Type B pancreatic cell (in vitro differentiated cells): ENCODE measurements around the gene PPP3CA. TPM values are rescaled to one million over a fixed set of nuclear protein-coding genes. Genes with fewer than 3 reads are reported as not detected.

Experiments used
- DNase-seq: peaks from one replicate; pipeline ENCODE4 v3.0.0; 2021; ENCODE audit warnings: mixed read lengths; ENCODE audit not compliant: unreplicated experiment; ENCODE audit errors: extremely low spot score
- H3K27ac Mint-ChIP-seq: 2 replicates; pipeline ENCODE4 v1.8.0; 2021; ENCODE audit warnings: mild to moderate bottlenecking, mixed read lengths
- H3K27me3 Mint-ChIP-seq: 2 replicates; pipeline ENCODE4 v1.8.0; 2021; ENCODE audit warnings: mixed read lengths
- H3K36me3 Mint-ChIP-seq: 2 replicates; pipeline ENCODE4 v1.8.0; 2021; ENCODE audit warnings: mixed read lengths
- H3K4me1 Mint-ChIP-seq: one replicate; pipeline ENCODE4 v1.8.0; 2021; ENCODE audit warnings: mixed read lengths; ENCODE audit not compliant: unreplicated experiment
- H3K4me3 Mint-ChIP-seq: 2 replicates; pipeline ENCODE4 v1.8.0; 2021; ENCODE audit warnings: mild to moderate bottlenecking, mixed read lengths
- H3K9me3 Mint-ChIP-seq: 2 replicates; pipeline ENCODE4 v1.8.0; 2021; ENCODE audit warnings: mixed read lengths
- total RNA-seq: library from RNA; stranded (reverse); gene quantifications from 2 replicates; pipeline ENCODE4 v1.2.1, GENCODE V29; 2021; ENCODE audit warnings: low replicate concordance
- TF ChIP-seq, protein P1 (sequence below): fragments of 200-600 bp; sonication (generic); conservative IDR thresholded peaks from 2 replicates; pipeline ENCODE4 v1.5.0; 2021; ENCODE audit warnings: antibody characterized with exemption, mild to moderate bottlenecking

Gene PPP3CA
- total RNA-seq, 1 donor from 2014 or later, result 35.4 TPM

DNA sequence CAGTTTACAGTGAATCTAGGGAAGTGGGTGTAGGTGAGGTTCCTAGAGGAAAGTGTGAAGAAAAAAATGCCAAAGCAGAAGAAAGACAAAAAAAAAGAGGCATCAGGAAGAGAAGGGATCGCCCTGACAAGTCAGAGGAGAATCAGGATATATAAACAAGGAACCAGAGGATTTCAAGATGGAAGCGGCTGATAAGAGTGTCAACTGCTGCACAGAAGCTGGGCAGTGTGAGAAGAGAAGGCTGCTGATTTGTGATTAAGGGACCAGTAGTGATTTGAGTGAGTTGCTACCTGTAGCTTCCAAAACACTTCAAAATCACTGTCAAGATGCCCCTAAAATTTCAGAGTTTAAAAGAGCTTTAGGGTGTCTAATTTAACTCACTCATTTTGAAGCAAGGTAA, 258.2 kb downstream of the PPP3CA start:
- H3K4me1 Mint-ChIP-seq, result no peaks in the 10 kb centered on the region
- H3K36me3 Mint-ChIP-seq, result peaks cover 13% of the 10 kb centered on the region
- H3K27ac Mint-ChIP-seq, result no peak overlapping the region
- H3K27me3 Mint-ChIP-seq, result no peaks in the 10 kb centered on the region
- no peak for DNase-seq
- no peaks in the 10 kb centered on the region for H3K9me3 Mint-ChIP-seq
- TF ChIP-seq, protein P1, sequence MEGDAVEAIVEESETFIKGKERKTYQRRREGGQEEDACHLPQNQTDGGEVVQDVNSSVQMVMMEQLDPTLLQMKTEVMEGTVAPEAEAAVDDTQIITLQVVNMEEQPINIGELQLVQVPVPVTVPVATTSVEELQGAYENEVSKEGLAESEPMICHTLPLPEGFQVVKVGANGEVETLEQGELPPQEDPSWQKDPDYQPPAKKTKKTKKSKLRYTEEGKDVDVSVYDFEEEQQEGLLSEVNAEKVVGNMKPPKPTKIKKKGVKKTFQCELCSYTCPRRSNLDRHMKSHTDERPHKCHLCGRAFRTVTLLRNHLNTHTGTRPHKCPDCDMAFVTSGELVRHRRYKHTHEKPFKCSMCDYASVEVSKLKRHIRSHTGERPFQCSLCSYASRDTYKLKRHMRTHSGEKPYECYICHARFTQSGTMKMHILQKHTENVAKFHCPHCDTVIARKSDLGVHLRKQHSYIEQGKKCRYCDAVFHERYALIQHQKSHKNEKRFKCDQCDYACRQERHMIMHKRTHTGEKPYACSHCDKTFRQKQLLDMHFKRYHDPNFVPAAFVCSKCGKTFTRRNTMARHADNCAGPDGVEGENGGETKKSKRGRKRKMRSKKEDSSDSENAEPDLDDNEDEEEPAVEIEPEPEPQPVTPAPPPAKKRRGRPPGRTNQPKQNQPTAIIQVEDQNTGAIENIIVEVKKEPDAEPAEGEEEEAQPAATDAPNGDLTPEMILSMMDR, result no peak
- H3K4me3 Mint-ChIP-seq, result no peak overlapping the region

- TF ChIP-seq, protein P1, result peak; percentile 24
- no peaks in the 10 kb centered on the region for H3K9me3 Mint-ChIP-seq
- H3K27ac Mint-ChIP-seq, result no peak overlapping the region
- H3K27me3 Mint-ChIP-seq, result no peaks in the 10 kb centered on the region
- H3K36me3 Mint-ChIP-seq, result peaks cover 4% of the 10 kb centered on the region
- no peaks in the 10 kb centered on the region for H3K4me1 Mint-ChIP-seq
- no peak for DNase-seq
- no peak overlapping the region for H3K4me3 Mint-ChIP-seq
These were observed 260.3 kb downstream of the PPP3CA start for GRCh38 chr4:101086801-101087586.

DNA sequence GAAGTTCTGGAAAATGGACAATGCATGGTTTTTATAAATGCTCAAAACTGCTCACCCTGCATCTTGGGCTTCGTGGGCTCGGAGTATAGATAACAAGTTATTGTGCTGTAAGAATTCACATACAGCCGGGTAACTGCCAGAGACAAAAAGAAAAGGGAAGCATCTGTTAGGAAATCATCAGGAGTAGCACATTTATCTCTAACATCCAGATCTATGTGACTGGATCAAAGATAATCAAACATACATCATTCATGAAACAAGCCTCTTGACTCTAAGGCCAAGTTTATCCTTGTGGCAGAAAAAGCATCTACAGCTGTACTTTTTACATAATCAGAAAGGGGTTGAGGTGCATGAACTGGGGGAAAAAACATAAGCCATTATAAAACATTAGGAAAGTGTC, 264.2 kb downstream of the PPP3CA start:
- Mint-ChIP-seq H3K4me1 (no peaks in the 10 kb centered on the region), H3K27me3 (no peaks in the 10 kb centered on the region)

GRCh38 chr4:101081695-101082369, 265.5 kb downstream of the PPP3CA start:
- no peaks in the 10 kb centered on the region for H3K27me3 Mint-ChIP-seq

More for the DNA sequence above, 264.2 kb downstream of the PPP3CA start:
- Mint-ChIP-seq H3K36me3 (peaks cover 7% of the 10 kb centered on the region), H3K9me3 (no peaks in the 10 kb centered on the region), H3K4me3 (no peak overlapping the region), H3K27ac (no peak overlapping the region)
- TF ChIP-seq, protein P1, result no peak
- no peak for DNase-seq

GRCh38 chr4:101081166-101081565, 266.2 kb downstream of the PPP3CA start:
- Mint-ChIP-seq H3K36me3 (peaks cover 3% of the 10 kb centered on the region), H3K27me3 (no peaks in the 10 kb centered on the region), H3K4me3 (no peak overlapping the region), H3K9me3 (no peaks in the 10 kb centered on the region), H3K4me1 (peaks cover 4% of the 10 kb centered on the region), H3K27ac (no peak overlapping the region)
- DNase-seq, result no peak
- TF ChIP-seq, protein P1, result no peak

More at GRCh38 chr4:101081695-101082369, 265.5 kb downstream of the PPP3CA start:
- TF ChIP-seq, protein P1, result no peak
- no peak overlapping the region for H3K4me3 Mint-ChIP-seq
- peaks cover 4% of the 10 kb centered on the region for H3K4me1 Mint-ChIP-seq
- no peak for DNase-seq
- H3K36me3 Mint-ChIP-seq, result peaks cover 3% of the 10 kb centered on the region
- H3K27ac Mint-ChIP-seq, result no peak overlapping the region
- H3K9me3 Mint-ChIP-seq, result no peaks in the 10 kb centered on the region
